CD4-positive, alpha-beta T cell treated with Interleukin-6 for 4 hours (primary cell): Measurements from ENCODE around the gene EIF4E1B.

Experiments used
- DNase-seq: peaks from one replicate; pipeline ENCODE4 v3.0.0-alpha.2; 2020; ENCODE audit warnings: mixed read lengths

The EIF4E1B gene

DNA sequence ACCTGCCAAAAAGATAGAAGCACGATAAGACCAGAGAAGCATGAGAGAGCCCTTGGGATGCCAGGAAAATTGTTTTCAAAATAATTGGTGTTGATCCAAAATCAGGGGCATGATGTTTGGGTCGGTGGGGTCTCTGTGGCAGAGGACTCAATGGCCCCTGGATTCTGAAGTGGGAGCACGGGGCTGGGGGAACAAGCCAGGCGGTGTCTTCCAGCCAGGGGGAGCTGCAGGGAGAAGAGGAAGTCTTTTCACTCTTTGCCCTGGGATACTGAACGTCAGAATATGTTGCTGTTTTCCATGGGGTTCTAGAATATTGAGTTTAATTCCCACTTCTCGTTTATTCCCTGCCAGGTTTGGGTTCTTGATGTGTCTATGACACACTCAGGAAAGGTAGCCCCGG lies 37.2 kb downstream of the EIF4E1B start:
- DNase-seq = no peak

DNA sequence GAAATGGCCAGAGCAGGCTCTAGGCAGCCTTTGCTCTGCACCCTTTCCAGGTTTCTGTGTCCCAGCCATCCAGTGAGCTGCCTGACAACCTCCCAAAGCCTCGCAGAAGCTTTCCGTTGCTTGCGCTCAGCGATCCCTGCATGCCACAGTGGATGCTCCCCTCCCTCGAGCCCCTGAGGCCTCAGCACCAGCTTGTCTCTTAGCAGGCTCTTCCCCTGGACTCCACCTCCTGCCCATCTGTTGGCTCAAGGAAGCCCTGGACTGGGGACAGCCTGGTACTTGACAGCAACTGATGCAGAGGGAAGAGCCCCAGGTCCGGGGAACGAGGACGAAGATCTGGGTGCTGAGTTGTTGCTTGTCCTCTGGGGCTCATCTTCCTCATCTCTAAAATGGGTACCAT lies 40.0 kb downstream of the EIF4E1B start:
- DNase-seq = no peak

GRCh38 chr5:176671399-176671798 lies 40.9 kb downstream of the EIF4E1B start:
- DNase-seq = no peak

GRCh38 chr5:176671890-176672747 lies 41.6 kb downstream of the EIF4E1B start:
- no peak for DNase-seq

DNA sequence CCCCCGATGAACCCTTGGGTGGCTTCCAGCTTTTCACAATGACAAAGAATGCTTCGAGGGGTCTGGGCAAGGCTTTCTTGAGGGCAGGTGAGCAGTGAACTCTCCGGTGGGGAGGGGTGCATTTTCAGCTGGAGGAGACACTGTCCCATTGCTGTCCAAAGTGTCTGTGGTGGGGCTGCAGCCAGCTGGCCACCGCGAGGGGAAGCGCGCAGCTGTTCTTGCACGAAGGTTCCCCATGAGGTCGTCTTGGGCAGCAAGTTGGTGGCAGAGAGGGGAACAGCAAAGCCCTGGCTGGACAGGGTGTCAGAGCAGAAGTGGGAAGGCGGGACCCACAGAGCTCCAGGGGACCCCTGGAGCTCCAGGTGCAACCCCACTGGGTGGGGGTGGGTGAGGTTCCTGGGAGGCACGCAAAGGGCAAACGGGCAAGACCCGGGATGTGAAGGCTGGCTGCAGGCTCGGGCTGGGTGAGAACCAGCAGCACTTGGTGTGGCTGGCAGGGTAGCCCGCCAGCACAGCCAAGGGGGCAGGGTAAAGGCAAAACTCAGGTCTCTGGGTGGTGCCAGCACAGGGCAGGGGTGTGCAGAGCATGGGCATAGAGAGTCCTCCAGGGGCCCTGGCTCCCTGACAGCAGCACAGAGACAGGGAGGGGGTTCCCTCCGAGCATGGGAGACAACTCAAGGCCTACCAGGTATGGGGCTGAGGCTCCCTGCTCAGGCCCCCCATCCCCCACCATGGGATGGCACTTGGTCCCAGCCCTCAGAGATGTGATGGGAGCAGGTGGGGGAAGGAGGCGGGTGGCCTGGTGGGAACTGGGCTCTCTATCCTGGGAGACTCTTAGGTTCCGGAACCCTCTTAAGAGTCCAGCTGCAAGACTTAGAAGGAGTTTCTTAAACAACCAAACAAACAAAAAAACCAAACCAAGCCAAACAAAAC lies 43.4 kb downstream of the EIF4E1B start:
- DNase-seq = no peak

- no peak for DNase-seq
Observed at GRCh38 chr5:176674799-176675198, 44.3 kb downstream of the EIF4E1B start.

DNA sequence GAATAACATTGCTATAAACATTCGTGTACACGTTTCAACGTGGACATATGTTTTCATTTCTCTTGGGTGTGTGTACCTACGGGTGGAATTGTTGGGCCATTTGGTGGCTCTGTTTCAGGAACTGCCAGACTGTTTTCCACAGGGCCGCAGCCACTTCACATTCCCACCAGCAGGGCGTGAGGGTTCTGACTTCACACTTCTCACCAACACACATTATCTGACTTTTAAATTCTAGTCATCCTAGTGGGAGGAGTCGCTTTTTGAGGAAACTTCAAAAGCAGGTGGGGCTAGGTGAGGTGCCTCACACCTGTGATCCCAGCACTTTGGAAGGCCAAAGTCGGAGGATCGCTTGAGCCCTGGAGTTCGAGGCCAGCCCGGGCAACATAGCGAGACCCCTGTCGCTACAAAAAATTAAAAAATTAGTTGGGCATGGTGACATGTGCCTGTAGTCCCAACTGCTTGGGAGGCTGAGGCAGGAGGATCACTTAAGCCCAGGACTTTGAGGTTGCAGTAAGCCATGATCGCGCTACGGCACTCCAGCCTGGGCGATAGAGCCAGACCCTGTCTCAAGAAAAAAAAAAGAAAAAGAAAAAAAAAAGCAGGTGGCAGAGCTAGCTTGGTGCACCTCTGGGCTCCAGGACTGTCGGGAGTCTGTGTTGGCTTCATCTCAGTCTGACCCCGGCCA lies 45.3 kb downstream of the EIF4E1B start:
- no peak for DNase-seq

DNA sequence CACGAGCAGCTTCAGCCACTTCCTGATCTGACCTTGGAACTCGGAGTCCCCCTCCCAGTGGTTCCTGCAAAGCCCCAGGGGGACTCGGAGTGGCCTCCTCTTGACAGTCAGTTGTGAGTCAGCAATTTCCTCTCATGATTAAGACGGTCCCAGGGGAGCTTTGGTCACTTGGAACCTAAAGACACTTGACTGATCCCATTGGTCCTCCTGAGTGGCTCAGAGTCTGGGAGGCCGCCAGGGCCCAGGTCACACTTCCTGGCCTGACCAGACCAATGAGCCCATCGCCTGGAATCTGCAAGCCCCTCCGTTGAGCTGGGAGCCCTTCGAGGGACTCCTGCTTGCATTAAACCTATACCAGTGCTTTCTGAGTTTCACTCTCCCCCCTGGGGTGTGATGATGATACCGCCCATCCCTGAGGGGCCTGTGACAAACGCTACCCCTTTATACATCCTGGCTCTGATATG lies 45.9 kb downstream of the EIF4E1B start:
- DNase-seq = no peak

- no peak for DNase-seq
Observed at GRCh38 chr5:176677209-176677939, 46.9 kb downstream of the EIF4E1B start.

- DNase-seq = no peak
Observed at GRCh38 chr5:176678584-176678983, 48.1 kb downstream of the EIF4E1B start.

GRCh38 chr5:176679365-176680225 lies 49.1 kb downstream of the EIF4E1B start:
- DNase-seq = no peak

GRCh38 chr5:176680226-176680563 lies 49.7 kb downstream of the EIF4E1B start:
- no peak for DNase-seq

GRCh38 chr5:176682016-176682531 lies 51.6 kb downstream of the EIF4E1B start:
- DNase-seq = no peak

DNA sequence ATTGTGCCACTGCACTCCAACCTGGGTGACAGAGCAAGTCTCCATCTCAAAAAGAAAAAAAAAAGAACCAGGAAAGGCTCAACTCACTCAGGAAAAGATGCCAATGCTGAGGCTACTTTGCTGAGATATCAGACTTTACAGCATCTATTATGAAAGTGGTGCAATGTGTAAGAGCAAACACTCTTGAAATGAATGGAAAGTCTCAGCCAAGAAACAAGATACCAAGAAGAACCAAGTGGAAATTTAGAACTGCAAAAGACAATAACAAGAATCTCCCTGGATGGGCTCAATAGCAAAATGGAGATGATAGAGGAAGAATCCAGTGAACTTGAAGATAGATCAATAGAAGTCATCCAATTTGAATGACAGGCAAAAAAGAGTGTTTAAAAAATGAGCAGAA lies 54.5 kb downstream of the EIF4E1B start:
- DNase-seq = no peak

GRCh38 chr5:176687247-176687646 lies 56.8 kb downstream of the EIF4E1B start:
- no peak for DNase-seq

- DNase-seq = no peak
Observed at GRCh38 chr5:176687881-176688280, 57.4 kb downstream of the EIF4E1B start.

DNA sequence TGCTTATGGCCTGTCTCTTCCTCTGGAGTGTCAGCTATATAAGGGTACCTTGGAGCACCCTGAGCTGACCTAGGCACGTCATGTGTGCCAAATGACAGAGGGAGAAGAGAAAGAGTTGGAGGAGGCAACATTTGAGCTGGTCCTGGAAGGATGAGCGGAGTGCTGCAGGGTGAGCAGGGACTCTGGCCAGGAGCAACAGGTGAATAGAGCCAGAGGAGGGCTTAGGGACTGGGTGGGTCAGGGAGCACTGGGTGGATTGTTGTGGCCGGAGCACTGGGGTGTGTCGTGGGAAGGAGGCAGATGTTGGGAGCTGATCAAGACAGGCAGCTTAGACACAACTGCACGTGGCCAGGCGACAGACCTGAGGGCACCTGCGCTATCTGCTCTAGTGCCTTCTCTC lies 60.4 kb downstream of the EIF4E1B start:
- no peak for DNase-seq

- DNase-seq = no peak
Observed at GRCh38 chr5:176691524-176691923, 61.0 kb downstream of the EIF4E1B start.

DNA sequence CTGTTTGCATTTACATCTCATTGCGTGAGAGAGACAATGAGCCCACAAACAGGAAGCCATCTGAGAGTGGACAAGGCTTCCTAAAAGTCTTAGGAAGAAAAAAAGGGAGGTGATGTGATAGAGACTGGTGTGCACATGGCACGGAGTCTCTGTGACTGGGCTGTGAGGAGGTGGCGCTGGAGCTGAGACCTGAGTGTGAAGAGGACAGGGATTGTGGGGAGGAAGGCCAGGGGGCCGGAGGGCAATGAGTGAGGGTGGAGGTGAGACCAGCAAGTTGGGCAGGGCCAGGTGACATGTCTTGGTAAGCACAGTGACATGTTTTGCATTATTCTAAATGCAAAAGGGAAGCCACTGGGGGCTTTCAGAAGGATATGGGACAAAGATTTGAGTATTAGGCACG lies 61.9 kb downstream of the EIF4E1B start:
- no peak for DNase-seq

DNA sequence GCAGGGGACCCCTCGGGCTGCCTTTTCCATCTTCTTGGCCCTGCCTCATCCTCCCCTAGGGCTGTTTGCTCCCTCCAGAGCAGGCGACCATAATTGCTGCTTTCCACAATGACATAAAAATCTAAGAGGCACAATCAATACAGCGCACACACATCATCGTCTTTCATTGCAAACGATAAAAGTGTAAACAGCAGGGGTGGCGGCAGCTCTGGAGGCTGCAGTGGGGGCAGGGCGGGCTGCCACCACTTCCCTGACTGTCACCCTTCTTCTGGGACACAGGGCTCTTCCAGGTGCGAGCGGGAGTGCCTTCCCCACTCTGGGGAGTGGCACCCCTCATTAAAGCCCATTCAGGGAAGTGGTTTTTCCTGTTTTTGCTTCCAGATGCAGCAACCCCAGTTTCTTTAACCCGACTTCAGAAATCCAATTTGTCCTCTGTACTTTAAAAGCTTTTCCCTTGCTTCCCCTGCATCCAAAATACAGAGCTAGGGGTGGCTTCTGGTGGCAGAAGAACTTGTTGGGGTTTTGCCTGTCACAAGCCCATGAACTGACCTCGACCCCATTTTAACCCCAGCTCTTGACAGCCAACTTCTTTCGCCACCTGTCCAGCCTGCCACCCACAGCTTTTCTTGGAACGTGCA lies 62.5 kb downstream of the EIF4E1B start:
- no peak for DNase-seq

GRCh38 chr5:176693477-176693851 lies 63.0 kb downstream of the EIF4E1B start:
- no peak for DNase-seq
